ENCODE results near the gene MPIG6B.

DNA sequence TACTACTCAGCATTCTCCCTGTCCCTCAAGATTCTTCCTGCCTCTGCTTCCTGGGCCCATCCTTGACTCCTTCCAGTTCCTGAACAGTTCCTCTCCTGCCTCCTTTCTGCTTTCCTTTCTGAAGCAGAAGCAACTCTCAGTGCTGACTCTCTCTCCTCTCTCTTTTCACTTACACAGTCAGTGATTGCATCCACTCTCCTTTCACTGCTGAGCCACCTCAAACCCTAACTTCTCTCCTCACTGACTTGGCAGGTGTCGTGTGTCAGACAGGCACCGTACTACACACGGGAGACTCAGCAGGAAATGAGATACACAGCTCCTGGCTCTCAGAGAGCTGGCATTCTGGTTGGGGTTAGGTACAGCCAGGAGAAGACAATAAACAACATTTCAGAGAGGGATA, 25.6 kb upstream of the MPIG6B start:
- TF ChIP-seq, protein P1, sequence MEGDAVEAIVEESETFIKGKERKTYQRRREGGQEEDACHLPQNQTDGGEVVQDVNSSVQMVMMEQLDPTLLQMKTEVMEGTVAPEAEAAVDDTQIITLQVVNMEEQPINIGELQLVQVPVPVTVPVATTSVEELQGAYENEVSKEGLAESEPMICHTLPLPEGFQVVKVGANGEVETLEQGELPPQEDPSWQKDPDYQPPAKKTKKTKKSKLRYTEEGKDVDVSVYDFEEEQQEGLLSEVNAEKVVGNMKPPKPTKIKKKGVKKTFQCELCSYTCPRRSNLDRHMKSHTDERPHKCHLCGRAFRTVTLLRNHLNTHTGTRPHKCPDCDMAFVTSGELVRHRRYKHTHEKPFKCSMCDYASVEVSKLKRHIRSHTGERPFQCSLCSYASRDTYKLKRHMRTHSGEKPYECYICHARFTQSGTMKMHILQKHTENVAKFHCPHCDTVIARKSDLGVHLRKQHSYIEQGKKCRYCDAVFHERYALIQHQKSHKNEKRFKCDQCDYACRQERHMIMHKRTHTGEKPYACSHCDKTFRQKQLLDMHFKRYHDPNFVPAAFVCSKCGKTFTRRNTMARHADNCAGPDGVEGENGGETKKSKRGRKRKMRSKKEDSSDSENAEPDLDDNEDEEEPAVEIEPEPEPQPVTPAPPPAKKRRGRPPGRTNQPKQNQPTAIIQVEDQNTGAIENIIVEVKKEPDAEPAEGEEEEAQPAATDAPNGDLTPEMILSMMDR (IDR thresholded peaks at IDR 0.05) = no peak
- TF ChIP-seq POLR2AphosphoS5 (IDR thresholded peaks at IDR 0.05) (no peak), POLR2A (IDR thresholded peaks at IDR 0.05) (no peak), EP300 (IDR thresholded peaks at IDR 0.05) (no peak)

All from suprapubic skin (tissue), 4 donors.